Trophoblast cell (in vitro differentiated cells and primary cell): ENCODE measurements around the gene SELENOI.
"Not testable (repeated sequence)": the region's sequence is repeated elsewhere in the genome, so short reads cannot be mapped to it uniquely, and the experiment has no call there.

Source experiments
- DNase-seq, 2 donors: peaks; one replicate each; pipeline ENCODE4 v3.0.0-alpha.2; 2016
- H2AFZ ChIP-seq: 2 replicates; pipeline ENCODE4 v1.6.1; 2013; ENCODE audit warnings: low read length, moderate library complexity, mild to moderate bottlenecking; ENCODE audit not compliant: insufficient read depth, poor library complexity
- H2AK5ac ChIP-seq: 2 replicates; pipeline ENCODE4 v1.6.1; 2013; ENCODE audit warnings: mild to moderate bottlenecking, low read length
- H2BK120ac ChIP-seq: 2 replicates; pipeline ENCODE4 v1.6.1; 2013; ENCODE audit warnings: low read length, mild to moderate bottlenecking, moderate library complexity; ENCODE audit not compliant: insufficient read depth, poor library complexity
- H2BK12ac ChIP-seq: 2 replicates; pipeline ENCODE4 v1.6.1; 2013; ENCODE audit warnings: mild to moderate bottlenecking, low read length, moderate library complexity
- H2BK5ac ChIP-seq: 2 replicates; pipeline ENCODE4 v1.6.1; 2013; ENCODE audit warnings: low read length, low read depth, moderate library complexity, mild to moderate bottlenecking; ENCODE audit not compliant: poor library complexity
- H3K14ac ChIP-seq: 2 replicates; pipeline ENCODE4 v1.6.1; 2013; ENCODE audit warnings: mild to moderate bottlenecking, low read length
- H3K18ac ChIP-seq: 2 replicates; pipeline ENCODE4 v1.6.1; 2013; ENCODE audit warnings: mild to moderate bottlenecking, low read length
- H3K23ac ChIP-seq: 2 replicates; pipeline ENCODE4 v1.6.1; 2013; ENCODE audit warnings: low read length
- H3K27ac ChIP-seq: 2 replicates; pipeline ENCODE4 v1.5.1; 2013; ENCODE audit warnings: low read depth, mild to moderate bottlenecking, inconsistent platforms, low read length, moderate library complexity
- H3K27me3 ChIP-seq: 2 replicates; pipeline ENCODE4 v1.6.1; 2013; ENCODE audit warnings: inconsistent platforms, mild to moderate bottlenecking, low read length, moderate library complexity; ENCODE audit not compliant: insufficient read depth
- H3K36me3 ChIP-seq, 2 experiments: 1 replicate in 1 of 2; 2 replicates in 1 of 2; pipeline ENCODE4 v1.6.1; 2013; ENCODE audit warnings: low read length in 2 of 2, mild to moderate bottlenecking in 2 of 2, moderate library complexity in 1 of 2; ENCODE audit not compliant: insufficient read depth in 2 of 2, control insufficient read depth in 1 of 2
- H3K4ac ChIP-seq: 2 replicates; pipeline ENCODE4 v1.6.1; 2013; ENCODE audit warnings: low read depth, mild to moderate bottlenecking, low read length, moderate library complexity
- H3K4me1 ChIP-seq, 2 experiments: 1 replicate in 1 of 2; 2 replicates in 1 of 2; pipeline ENCODE4 v1.6.1; 2013; ENCODE audit warnings: low read length in 2 of 2, mild to moderate bottlenecking in 2 of 2, moderate library complexity in 1 of 2; ENCODE audit not compliant: insufficient read depth in 2 of 2, control insufficient read depth in 1 of 2
- H3K4me2 ChIP-seq: 2 replicates; pipeline ENCODE4 v1.6.1; 2013; ENCODE audit warnings: inconsistent platforms, mild to moderate bottlenecking, low read length, moderate library complexity
- H3K4me3 ChIP-seq: 2 replicates; pipeline ENCODE4 v1.5.1; 2013; ENCODE audit warnings: mild to moderate bottlenecking, low read depth, low read length, inconsistent platforms
- H3K79me1 ChIP-seq: one replicate; pipeline ENCODE4 v1.6.1; 2013; ENCODE audit warnings: low read length
- H3K79me2 ChIP-seq: 2 replicates; pipeline ENCODE4 v1.6.1; 2013; ENCODE audit warnings: low read length, mild to moderate bottlenecking; ENCODE audit not compliant: control insufficient read depth, insufficient read depth, poor library complexity
- H3K9ac ChIP-seq: 2 replicates; pipeline ENCODE4 v1.6.1; 2013; ENCODE audit warnings: mild to moderate bottlenecking, low read length
- H3K9me3 ChIP-seq: 2 replicates; pipeline ENCODE4 v1.6.1; 2013; ENCODE audit warnings: low read depth, mild to moderate bottlenecking, control low read depth, inconsistent platforms, low read length; ENCODE audit not compliant: insufficient read depth
- H4K12ac ChIP-seq: 2 replicates; pipeline ENCODE4 v1.6.1; 2013; ENCODE audit warnings: low read depth, mild to moderate bottlenecking, low read length, moderate library complexity
- H4K8ac ChIP-seq: 2 replicates; pipeline ENCODE4 v1.6.1; 2013; ENCODE audit warnings: low read depth, mild to moderate bottlenecking, low read length, moderate library complexity
- H4K91ac ChIP-seq: one replicate; pipeline ENCODE4 v1.6.1; 2013; ENCODE audit warnings: low read depth, mild to moderate bottlenecking, low read length, moderate library complexity
- WGBS: extraction: QIAGEN DNeasy Blood & Tissue Kit; methylation state at CpG from one replicate; pipeline ENCODE4 v1.1.7; 2013; ENCODE audit warnings: missing lambda C conversion rate; ENCODE audit not compliant: insufficient read length, insufficient coverage; ENCODE audit errors: extremely low coverage; 5-methylcytosine and 5-hydroxymethylcytosine counted together

SELENOI gene

GRCh38 chr2:26370909-26371308 is 25.0 kb downstream of the SELENOI start:
- H3K27ac ChIP-seq, DNase-seq, H3K18ac ChIP-seq, H2BK12ac ChIP-seq, H3K27me3 ChIP-seq, H2AK5ac ChIP-seq, H2AFZ ChIP-seq, H3K14ac ChIP-seq, H4K8ac ChIP-seq, H3K4me3 ChIP-seq, H4K12ac ChIP-seq, H2BK120ac ChIP-seq, H3K4ac ChIP-seq, H3K23ac ChIP-seq, H3K4me1 ChIP-seq, H4K91ac ChIP-seq, H3K79me2 ChIP-seq, H3K79me1 ChIP-seq, H3K9me3 ChIP-seq, H3K4me2 ChIP-seq, H3K9ac ChIP-seq, H2BK5ac ChIP-seq: not testable (repeated sequence)
- no CpG with 5 or more reads among the region's 31 CpGs for WGBS
- peaks cover 3 to 14% of the 10 kb centered on the region in 2 experiments for H3K36me3 ChIP-seq

GRCh38 chr2:26376799-26377198 is 30.9 kb downstream of the SELENOI start:
- no peak overlapping the region for H3K4ac ChIP-seq
- H3K9ac ChIP-seq = no peak overlapping the region
- H2BK120ac ChIP-seq = no peak overlapping the region
- H2BK5ac ChIP-seq = no peak overlapping the region
- no peak overlapping the region for H3K18ac ChIP-seq
- no peak overlapping the region for H3K4me3 ChIP-seq
- H2AK5ac ChIP-seq = no peak overlapping the region
- no peaks in the 10 kb centered on the region for H3K79me2 ChIP-seq
- no peak overlapping the region for H3K27ac ChIP-seq
- H3K36me3 ChIP-seq = peaks cover 5 to 13% of the 10 kb centered on the region in 2 experiments
- no peak overlapping the region for H3K14ac ChIP-seq
- no peak for DNase-seq
- H4K8ac ChIP-seq = no peak overlapping the region
- H3K4me2 ChIP-seq = no peak overlapping the region
- no peaks in the 10 kb centered on the region for H3K79me1 ChIP-seq
- no peak overlapping the region for H2AFZ ChIP-seq
- WGBS = no CpG with 5 or more reads among the region's 1 CpG
- no peaks in the 10 kb centered on the region for H3K27me3 ChIP-seq
- no peaks in the 10 kb centered on the region for H3K4me1 ChIP-seq
- H3K23ac ChIP-seq = no peak overlapping the region
- H4K91ac ChIP-seq = no peak overlapping the region
- no peaks in the 10 kb centered on the region for H3K9me3 ChIP-seq
- no peak overlapping the region for H2BK12ac ChIP-seq
- H4K12ac ChIP-seq = no peak overlapping the region

- H3K4me2 ChIP-seq = no peak overlapping the region
- no peaks in the 10 kb centered on the region for H3K4me1 ChIP-seq
- peak overlapping the region; percentile 53 for H3K18ac ChIP-seq
- peaks cover 5 to 7% of the 10 kb centered on the region in 2 experiments for H3K36me3 ChIP-seq
- H4K91ac ChIP-seq = no peak overlapping the region
- DNase-seq = no peak
- no peak overlapping the region for H3K23ac ChIP-seq
- H3K14ac ChIP-seq = no peak overlapping the region
- no peak overlapping the region for H3K4me3 ChIP-seq
- H3K27me3 ChIP-seq = no peaks in the 10 kb centered on the region
- H3K79me1 ChIP-seq = no peaks in the 10 kb centered on the region
- no peak overlapping the region for H2AFZ ChIP-seq
- no peak overlapping the region for H2BK120ac ChIP-seq
- no peak overlapping the region for H2BK5ac ChIP-seq
- H4K8ac ChIP-seq = no peak overlapping the region
- WGBS = no CpG with 5 or more reads among the region's 2 CpGs
- no peaks in the 10 kb centered on the region for H3K9me3 ChIP-seq
- no peak overlapping the region for H2BK12ac ChIP-seq
- H3K9ac ChIP-seq = no peak overlapping the region
- H3K4ac ChIP-seq = no peak overlapping the region
- no peaks in the 10 kb centered on the region for H3K79me2 ChIP-seq
- no peak overlapping the region for H3K27ac ChIP-seq
- no peak overlapping the region for H2AK5ac ChIP-seq
- H4K12ac ChIP-seq = no peak overlapping the region
Measured at GRCh38 chr2:26380281-26380680, 34.3 kb downstream of the SELENOI start.

GRCh38 chr2:26382564-26382963 is 36.6 kb downstream of the SELENOI start:
- Histone ChIP-seq H2BK5ac (no peak overlapping the region), H4K8ac (no peak overlapping the region), H3K79me1 (no peaks in the 10 kb centered on the region), H3K4me3 (no peak overlapping the region), H3K4ac (no peak overlapping the region), H3K4me1 (no peaks in the 10 kb centered on the region), H2AK5ac (no peak overlapping the region), H3K18ac (no peak overlapping the region), H3K27ac (no peak overlapping the region), H3K27me3 (no peaks in the 10 kb centered on the region), H2AFZ (no peak overlapping the region), H3K14ac (no peak overlapping the region), H3K4me2 (no peak overlapping the region), H3K9ac (no peak overlapping the region), H3K9me3 (no peaks in the 10 kb centered on the region), H3K79me2 (no peaks in the 10 kb centered on the region), H3K36me3 (peaks cover 2% of the 10 kb centered on the region in 2 experiments), H4K91ac (no peak overlapping the region), H2BK120ac (no peak overlapping the region), H4K12ac (no peak overlapping the region), H2BK12ac (no peak overlapping the region), H3K23ac (no peak overlapping the region)
- WGBS = no CpG with 5 or more reads among the region's 3 CpGs
- no peak for DNase-seq
